Panc1 (cell line): ENCODE results near the gene PDGFD. TPM values are rescaled to one million over a fixed set of nuclear protein-coding genes. Genes with fewer than 3 reads are reported as not detected.

Experiments
- ATAC-seq: fragments of 200-7000 bp; cut with Tn5 transposase; 2 replicates; pipeline ENCODE4 v1.9.1; 2020; ENCODE audit warnings: mild to moderate bottlenecking, moderate library complexity
- BruUV-seq: library from RNA; stranded (reverse); fragments of 400-500 nt; replicated peaks from 2 replicates; lab custom pipeline; 2021; lab: Mats Ljungman, UMichigan
- CTCF ChIA-PET: fragments of 300-600 bp; sonication (Branson Sonifier 250); formaldehyde crosslinking; loops from one replicate; lab custom pipeline; 2022; ENCODE audit warnings: antibody characterized with exemption; lab: Charles Lee
- POLR2A ChIA-PET: fragments of 300-600 bp; sonication (Branson Sonifier 250); formaldehyde crosslinking; loops from one replicate; lab custom pipeline; 2022; ENCODE audit warnings: antibody characterized with exemption; lab: Charles Lee
- DNase-seq: peaks from one replicate; pipeline ENCODE4 v3.0.0-alpha.2; 2010; ENCODE audit warnings: low read depth, low spot score
- H3K27ac ChIP-seq: 2 replicates; pipeline ENCODE4 v1.5.1; 2011; ENCODE audit warnings: mild to moderate bottlenecking, low read length, inconsistent platforms
- H3K27me3 ChIP-seq: fragments of 200-500 bp; sonication (Bioruptor generic); 2 replicates; pipeline ENCODE4 v1.6.0; 2014; ENCODE audit warnings: low read length, inconsistent platforms; ENCODE audit not compliant: control insufficient read depth, insufficient read depth
- H3K36me3 ChIP-seq: fragments of 200-500 bp; sonication (Bioruptor generic); 2 replicates; pipeline ENCODE4 v1.5.1; 2014; ENCODE audit warnings: inconsistent platforms, mild to moderate bottlenecking, low read length, moderate library complexity; ENCODE audit not compliant: control insufficient read depth, insufficient read depth
- H3K4me1 ChIP-seq: 2 replicates; pipeline ENCODE4 v1.5.1; 2011; ENCODE audit warnings: inconsistent platforms, mild to moderate bottlenecking, low read length, moderate library complexity; ENCODE audit not compliant: control insufficient read depth, insufficient read depth
- H3K4me3 ChIP-seq, 2 experiments: 2 replicates each; pipeline ENCODE4 v1.5.1; 2011 to 2012; ENCODE audit warnings: low read depth in 2 of 2, low read length in 2 of 2, mild to moderate bottlenecking in 2 of 2, inconsistent platforms in 1 of 2, moderate library complexity in 1 of 2
- H3K9me3 ChIP-seq: fragments of 200-500 bp; sonication (Bioruptor generic); 2 replicates; pipeline ENCODE4 v1.5.1; 2014; ENCODE audit warnings: low read depth, mild to moderate bottlenecking, inconsistent platforms, low read length, moderate library complexity; ENCODE audit not compliant: control insufficient read depth, insufficient read depth
- POLR2AphosphoS5 ChIP-seq: IDR thresholded peaks from 2 replicates; pipeline ENCODE4 v1.6.1; 2012; ENCODE audit warnings: mild to moderate bottlenecking, low read depth, low read length, moderate library complexity
- SIN3A ChIP-seq: IDR thresholded peaks from 2 replicates; pipeline ENCODE4 v1.6.1; 2012; ENCODE audit warnings: low read depth, mild to moderate bottlenecking, low read length, moderate library complexity, borderline replicate concordance; ENCODE audit not compliant: insufficient read depth
- TCF7L2 ChIP-seq: IDR thresholded peaks from 2 replicates; pipeline ENCODE4 v1.6.1; 2011; ENCODE audit warnings: mild to moderate bottlenecking, low read depth, low read length, inconsistent platforms
- in situ Hi-C: cut with HindIII; loops from 2 replicates; pipeline ENCODE4 v1.10.0; 2016; ENCODE audit warnings: low sequenced_read_pairs, low pct_unique_long_range_greater_than_20kb
- intact Hi-C: fragments of 100-400 bp; cut with micrococcal nuclease; formaldehyde crosslinking; loops from one replicate; pipeline ENCODE4 v1.10.0; 2022; ENCODE audit not compliant: unreplicated experiment
- total RNA-seq: library from RNA; stranded (reverse); gene quantifications from one replicate; pipeline ENCODE4 v1.2.1, GENCODE V29; 2021; ENCODE audit not compliant: unreplicated experiment
- TF ChIP-seq, protein P1 (sequence below), 2 experiments: IDR thresholded peaks; 2 replicates each; pipeline ENCODE4 v1.6.1; 2011 to 2012; ENCODE audit warnings: low read depth in 2 of 2, control low read depth in 1 of 2, low read length in 1 of 2, mild to moderate bottlenecking in 1 of 2, moderate library complexity in 1 of 2; ENCODE audit not compliant: insufficient read depth in 1 of 2
- TF ChIP-seq, protein P2 (sequence below): fragments of 450-650 bp; IDR thresholded peaks from 2 replicates; pipeline ENCODE4 v1.5.1; 2017; ENCODE audit warnings: mild to moderate bottlenecking

PDGFD gene
- total RNA-seq, 1 experiment from 2014 or later: 1.3 TPM

DNA sequence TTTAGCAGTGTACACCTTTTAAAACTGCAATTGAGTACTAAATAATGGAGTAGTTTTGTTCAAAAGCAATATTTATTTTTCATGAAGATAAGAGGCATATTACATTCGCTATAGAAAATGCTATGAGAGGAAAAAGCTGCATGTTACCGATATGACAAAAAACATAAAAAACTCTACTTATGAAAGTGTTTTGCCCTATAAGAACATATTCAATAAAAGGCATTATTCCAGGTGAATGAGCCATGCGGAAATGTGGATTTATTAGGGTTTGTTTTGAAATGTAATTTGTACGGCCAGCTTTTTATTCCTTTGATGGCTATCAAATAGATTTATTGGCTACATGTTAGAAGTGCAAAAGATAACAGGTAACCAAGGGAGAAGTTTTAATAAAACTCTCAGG is 256.8 kb downstream of the PDGFD start:
- Histone ChIP-seq H3K27me3 (no peaks in the 10 kb centered on the region), H3K36me3 (no peaks in the 10 kb centered on the region), H3K4me3 (no peak overlapping the region), H3K9me3 (no peaks in the 10 kb centered on the region), H3K4me1 (no peaks in the 10 kb centered on the region), H3K27ac (no peak overlapping the region)
- no peak for DNase-seq
- intact Hi-C loops: no loop called here
- TF ChIP-seq POLR2AphosphoS5: no peak
- BruUV-seq: no TSS peak
- ATAC-seq: no peak
- in situ Hi-C loops: no loop called here
- CTCF ChIA-PET: no interaction called here
- POLR2A ChIA-PET: no interaction called here

DNA sequence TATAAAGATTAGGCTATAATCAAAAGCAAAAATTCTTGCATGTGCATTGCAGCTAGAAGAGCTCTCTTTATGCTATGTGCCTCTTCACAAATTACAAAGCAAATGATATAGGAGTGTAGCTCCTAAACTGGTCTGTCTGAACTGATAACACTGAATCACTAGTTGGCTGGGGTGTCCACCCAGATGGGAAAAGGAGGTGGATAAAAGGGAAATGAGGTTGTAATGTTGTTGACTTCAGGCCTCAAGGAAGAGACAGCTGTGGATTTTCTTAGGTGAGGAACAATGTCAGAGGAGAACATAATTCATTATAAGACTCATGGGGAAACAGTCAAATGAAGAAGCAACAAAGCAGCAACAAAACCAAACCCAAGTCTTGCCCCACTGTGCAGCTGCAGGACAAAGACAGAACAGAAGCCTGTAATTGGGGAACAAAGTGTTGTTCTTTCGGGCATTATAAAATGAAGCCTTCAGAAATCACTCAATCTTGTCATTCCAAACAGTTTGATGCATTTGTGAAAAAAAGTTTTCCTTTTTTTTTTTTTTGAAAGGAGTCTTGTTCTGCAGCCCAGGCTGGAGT is 257.6 kb downstream of the PDGFD start:
- H3K27me3 ChIP-seq: no peaks in the 10 kb centered on the region
- DNase-seq: no peak
- TF ChIP-seq TCF7L2: no peak
- TF ChIP-seq, protein P1, sequence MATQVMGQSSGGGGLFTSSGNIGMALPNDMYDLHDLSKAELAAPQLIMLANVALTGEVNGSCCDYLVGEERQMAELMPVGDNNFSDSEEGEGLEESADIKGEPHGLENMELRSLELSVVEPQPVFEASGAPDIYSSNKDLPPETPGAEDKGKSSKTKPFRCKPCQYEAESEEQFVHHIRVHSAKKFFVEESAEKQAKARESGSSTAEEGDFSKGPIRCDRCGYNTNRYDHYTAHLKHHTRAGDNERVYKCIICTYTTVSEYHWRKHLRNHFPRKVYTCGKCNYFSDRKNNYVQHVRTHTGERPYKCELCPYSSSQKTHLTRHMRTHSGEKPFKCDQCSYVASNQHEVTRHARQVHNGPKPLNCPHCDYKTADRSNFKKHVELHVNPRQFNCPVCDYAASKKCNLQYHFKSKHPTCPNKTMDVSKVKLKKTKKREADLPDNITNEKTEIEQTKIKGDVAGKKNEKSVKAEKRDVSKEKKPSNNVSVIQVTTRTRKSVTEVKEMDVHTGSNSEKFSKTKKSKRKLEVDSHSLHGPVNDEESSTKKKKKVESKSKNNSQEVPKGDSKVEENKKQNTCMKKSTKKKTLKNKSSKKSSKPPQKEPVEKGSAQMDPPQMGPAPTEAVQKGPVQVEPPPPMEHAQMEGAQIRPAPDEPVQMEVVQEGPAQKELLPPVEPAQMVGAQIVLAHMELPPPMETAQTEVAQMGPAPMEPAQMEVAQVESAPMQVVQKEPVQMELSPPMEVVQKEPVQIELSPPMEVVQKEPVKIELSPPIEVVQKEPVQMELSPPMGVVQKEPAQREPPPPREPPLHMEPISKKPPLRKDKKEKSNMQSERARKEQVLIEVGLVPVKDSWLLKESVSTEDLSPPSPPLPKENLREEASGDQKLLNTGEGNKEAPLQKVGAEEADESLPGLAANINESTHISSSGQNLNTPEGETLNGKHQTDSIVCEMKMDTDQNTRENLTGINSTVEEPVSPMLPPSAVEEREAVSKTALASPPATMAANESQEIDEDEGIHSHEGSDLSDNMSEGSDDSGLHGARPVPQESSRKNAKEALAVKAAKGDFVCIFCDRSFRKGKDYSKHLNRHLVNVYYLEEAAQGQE (IDR thresholded peaks at IDR 0.05; ENCODE audit: insufficient read depth in 1 of 2, low read depth in 2 of 2, low read length in 1 of 2): no peak
- TF ChIP-seq POLR2AphosphoS5: no peak
- TF ChIP-seq SIN3A: no peak
- TF ChIP-seq, protein P2, sequence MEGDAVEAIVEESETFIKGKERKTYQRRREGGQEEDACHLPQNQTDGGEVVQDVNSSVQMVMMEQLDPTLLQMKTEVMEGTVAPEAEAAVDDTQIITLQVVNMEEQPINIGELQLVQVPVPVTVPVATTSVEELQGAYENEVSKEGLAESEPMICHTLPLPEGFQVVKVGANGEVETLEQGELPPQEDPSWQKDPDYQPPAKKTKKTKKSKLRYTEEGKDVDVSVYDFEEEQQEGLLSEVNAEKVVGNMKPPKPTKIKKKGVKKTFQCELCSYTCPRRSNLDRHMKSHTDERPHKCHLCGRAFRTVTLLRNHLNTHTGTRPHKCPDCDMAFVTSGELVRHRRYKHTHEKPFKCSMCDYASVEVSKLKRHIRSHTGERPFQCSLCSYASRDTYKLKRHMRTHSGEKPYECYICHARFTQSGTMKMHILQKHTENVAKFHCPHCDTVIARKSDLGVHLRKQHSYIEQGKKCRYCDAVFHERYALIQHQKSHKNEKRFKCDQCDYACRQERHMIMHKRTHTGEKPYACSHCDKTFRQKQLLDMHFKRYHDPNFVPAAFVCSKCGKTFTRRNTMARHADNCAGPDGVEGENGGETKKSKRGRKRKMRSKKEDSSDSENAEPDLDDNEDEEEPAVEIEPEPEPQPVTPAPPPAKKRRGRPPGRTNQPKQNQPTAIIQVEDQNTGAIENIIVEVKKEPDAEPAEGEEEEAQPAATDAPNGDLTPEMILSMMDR: no peak
- no peak overlapping the region for H3K27ac ChIP-seq
- no peak overlapping the region for H3K4me3 ChIP-seq
- ChIA-PET CTCF (no interaction called here), POLR2A (no interaction called here)
- no TSS peak for BruUV-seq
- intact Hi-C loops (no loop called here), in situ Hi-C loops (no loop called here)
- no peaks in the 10 kb centered on the region for H3K36me3 ChIP-seq
- no peak for ATAC-seq
- H3K4me1 ChIP-seq: no peaks in the 10 kb centered on the region
- no peaks in the 10 kb centered on the region for H3K9me3 ChIP-seq

DNA sequence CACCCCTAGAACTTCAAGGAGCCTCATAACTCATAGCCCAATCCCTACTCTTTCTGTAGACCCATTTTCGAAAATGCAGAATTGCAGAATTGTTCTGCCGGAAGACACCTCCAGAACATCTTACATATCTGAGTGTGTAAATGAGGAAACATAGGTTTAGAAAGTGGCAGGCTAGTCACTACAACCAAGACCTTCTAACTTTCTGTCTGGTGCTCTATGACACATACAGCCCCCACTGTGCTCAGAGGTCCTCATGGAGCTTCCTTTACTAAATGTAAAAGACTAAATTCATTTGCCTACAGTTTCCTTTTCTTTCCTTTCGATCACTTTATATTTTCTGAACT is 259.7 kb downstream of the PDGFD start:
- BruUV-seq: no TSS peak
- CTCF ChIA-PET: no interaction called here
- TF ChIP-seq POLR2AphosphoS5 (no peak), SIN3A (no peak), TCF7L2 (no peak)
- TF ChIP-seq, protein P1 (IDR thresholded peaks at IDR 0.05; ENCODE audit: insufficient read depth in 1 of 2, low read depth in 2 of 2, low read length in 1 of 2): no peak
- TF ChIP-seq, protein P2: no peak
- H3K27me3 ChIP-seq: no peaks in the 10 kb centered on the region
- no peaks in the 10 kb centered on the region for H3K9me3 ChIP-seq
- H3K27ac ChIP-seq: no peak overlapping the region
- H3K4me1 ChIP-seq: no peaks in the 10 kb centered on the region
- DNase-seq (no peak), ATAC-seq (no peak)
- POLR2A ChIA-PET: no interaction called here
- in situ Hi-C loops: no loop called here
- H3K4me3 ChIP-seq: no peak overlapping the region
- no peaks in the 10 kb centered on the region for H3K36me3 ChIP-seq
- intact Hi-C loops: no loop called here
